Kasumi-1 (cell line): Measurements from ENCODE around the gene ZNF219.
"Not testable (repeated sequence)": the region's sequence is repeated elsewhere in the genome, so short reads cannot be mapped to it uniquely, and the experiment has no call there.

Experiments used
- DNase-seq, 2 experiments: peaks; one replicate each; lab custom pipeline; 2025; lab: John Stamatoyannopoulos, UW

Gene ZNF219

DNA sequence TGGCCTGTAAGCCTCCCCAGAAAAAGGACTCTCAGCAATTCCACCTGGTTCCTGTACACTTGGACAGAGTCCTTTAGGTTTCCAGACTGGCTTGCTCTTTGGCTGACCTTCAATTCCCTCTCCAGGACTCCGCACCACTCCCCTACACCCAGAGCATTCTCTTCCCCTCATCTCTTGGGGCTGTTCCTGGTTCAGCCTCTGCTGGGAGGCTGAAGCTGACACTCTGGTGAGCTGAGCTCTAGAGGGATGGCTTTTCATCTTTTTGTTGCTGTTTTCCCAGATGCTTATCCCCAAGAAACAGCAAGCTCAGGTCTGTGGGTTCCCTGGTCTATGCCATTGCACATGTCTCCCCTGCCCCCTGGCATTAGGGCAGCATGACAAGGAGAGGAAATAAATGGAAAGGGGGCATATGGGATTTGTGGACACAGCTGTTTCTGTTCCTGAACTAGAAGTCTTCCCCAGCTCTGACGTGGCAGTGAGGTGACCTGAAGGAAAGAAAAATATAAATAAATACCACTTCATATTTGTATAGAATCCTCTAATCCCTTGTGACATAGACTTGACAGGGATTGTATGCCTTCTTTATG, 55.0 kb downstream of the ZNF219 start:
- DNase-seq: no peak

DNA sequence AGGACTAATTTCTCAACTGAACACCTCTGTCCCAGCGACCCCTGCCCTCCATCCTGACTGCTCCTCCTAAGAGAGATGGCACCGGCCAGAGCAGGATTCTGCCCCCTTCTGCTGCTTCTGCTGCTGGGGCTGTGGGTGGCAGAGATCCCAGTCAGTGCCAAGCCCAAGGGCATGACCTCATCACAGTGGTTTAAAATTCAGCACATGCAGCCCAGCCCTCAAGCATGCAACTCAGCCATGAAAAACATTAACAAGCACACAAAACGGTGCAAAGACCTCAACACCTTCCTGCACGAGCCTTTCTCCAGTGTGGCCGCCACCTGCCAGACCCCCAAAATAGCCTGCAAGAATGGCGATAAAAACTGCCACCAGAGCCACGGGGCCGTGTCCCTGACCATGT, 55.5 kb downstream of the ZNF219 start:
- DNase-seq: no peak

DNA sequence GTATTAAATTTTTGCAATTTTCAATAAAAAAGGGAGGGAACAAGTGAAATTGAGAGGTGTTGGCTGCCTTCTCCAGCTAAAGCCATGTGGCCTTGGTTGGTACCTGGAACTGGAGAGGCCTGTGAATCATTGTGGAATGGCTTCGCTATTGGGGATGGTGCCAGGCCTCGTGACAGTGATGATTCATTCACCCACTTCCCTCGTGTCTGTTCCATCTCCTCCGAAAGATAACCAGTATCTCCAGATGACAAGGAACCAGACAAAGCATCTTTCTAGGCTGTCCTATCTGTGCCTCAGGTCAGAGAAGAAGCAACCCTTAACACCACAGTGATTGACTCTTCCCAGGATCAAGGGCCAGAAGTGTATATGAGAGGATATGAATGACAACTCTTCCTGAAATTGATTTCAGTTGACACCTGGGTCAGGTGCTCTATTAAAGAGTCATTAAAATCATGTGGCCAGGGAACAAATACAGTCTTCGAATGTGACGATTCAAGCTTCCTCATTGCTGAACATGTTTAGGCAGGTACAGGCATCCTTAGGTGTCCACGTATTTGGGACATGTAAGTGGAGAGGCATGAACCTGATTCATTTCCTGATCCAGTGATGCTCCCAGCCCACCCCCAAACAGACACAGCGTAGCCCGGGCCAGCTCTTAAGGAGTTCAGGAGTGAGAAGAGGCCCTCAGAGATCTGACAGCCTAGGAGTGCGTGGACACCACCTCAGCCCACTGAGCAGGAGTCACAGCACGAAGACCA, 56.6 kb downstream of the ZNF219 start, which contains the start of gene RNASE7:
Gene RNASE7 (plus strand): TSS at position 687 of the 758 bp plus-strand sequence. CDS start 631 bp downstream, outside the sequence.
- DNase-seq: no peak

DNA sequence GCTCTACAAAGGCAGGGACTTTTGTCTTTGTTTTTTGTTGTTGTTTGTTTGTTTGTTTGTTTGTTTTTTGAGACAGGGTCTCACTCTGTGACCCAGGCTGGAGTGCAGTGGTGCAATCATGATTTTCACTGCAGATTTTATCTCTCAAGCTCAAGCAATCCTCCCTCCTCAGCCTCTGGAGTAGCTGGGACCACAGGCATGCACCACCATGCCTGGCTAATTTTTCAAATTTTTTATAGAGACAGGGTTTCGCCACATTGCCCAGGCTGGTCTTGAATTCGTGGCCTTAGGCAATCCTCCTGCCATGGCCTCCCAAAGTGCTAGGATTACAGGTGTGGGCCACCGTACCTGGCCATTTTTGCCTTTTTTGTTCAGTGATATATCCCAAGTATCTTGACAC, 57.5 kb downstream of the ZNF219 start:
- DNase-seq: not testable (repeated sequence)

DNA sequence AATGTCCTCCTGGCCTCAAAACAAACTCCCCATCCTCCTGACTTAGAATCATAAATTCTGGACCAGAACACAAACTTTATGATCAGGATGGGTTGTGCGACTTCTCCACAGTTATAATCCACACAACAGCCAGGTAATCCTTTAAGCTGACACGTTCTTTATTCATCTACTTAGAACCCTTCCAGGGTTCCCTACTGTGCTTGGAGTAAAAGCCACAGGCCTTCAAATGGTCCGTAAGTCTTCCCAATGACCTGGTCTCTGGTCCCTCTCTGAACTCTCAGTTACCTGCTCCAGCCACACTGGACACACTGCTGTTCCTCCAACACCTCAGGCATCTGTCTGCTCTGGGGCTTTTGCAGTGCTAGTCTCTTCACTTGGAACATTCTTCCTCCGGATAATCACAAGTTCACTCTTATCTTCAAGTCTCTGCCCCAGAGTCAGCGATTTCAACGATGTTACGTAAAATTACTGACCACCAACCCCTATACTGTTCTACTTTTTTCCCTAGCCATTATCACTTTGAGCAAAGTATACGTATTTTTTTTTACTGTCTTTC, 58.0 kb downstream of the ZNF219 start:
- DNase-seq: no peak
